Duodenal mucosa (tissue), 2 donors: Measurements from ENCODE around the gene PLD6.

Experiments used
- H3K27ac ChIP-seq: one replicate; pipeline ENCODE4 v1.7.0; 2013; ENCODE audit warnings: low read depth, low read length
- H3K27me3 ChIP-seq, 2 donors: one replicate each; pipeline ENCODE4 v1.7.0; 2013; ENCODE audit warnings: low read length in 2 of 2, control low read depth in 1 of 2; ENCODE audit not compliant: insufficient read depth in 2 of 2, control insufficient read depth in 1 of 2
- H3K36me3 ChIP-seq, 2 donors: one replicate each; pipeline ENCODE4 v1.7.0; 2013; ENCODE audit warnings: low read length in 2 of 2, control low read depth in 1 of 2; ENCODE audit not compliant: insufficient read depth in 2 of 2, control insufficient read depth in 1 of 2
- H3K4me1 ChIP-seq, 2 donors: one replicate each; pipeline ENCODE4 v1.7.0; 2013; ENCODE audit warnings: low read length in 2 of 2, control low read depth in 1 of 2; ENCODE audit not compliant: insufficient read depth in 2 of 2, control insufficient read depth in 1 of 2
- H3K4me3 ChIP-seq, 2 donors: one replicate each; pipeline ENCODE4 v1.7.0; 2013; ENCODE audit warnings: low read length in 2 of 2, low read depth in 1 of 2
- H3K9ac ChIP-seq, 2 donors: one replicate each; pipeline ENCODE4 v1.7.0; 2013; ENCODE audit warnings: low read length in 2 of 2, low read depth in 1 of 2
- H3K9me3 ChIP-seq, 2 donors: one replicate each; pipeline ENCODE4 v1.7.0; 2013; ENCODE audit warnings: low read length in 2 of 2, control low read depth in 1 of 2; ENCODE audit not compliant: control insufficient read depth in 1 of 2

Gene PLD6

GRCh38 chr17:17227608-17228520, 21.7 kb upstream of the PLD6 start:
- Histone ChIP-seq H3K4me1 (peaks cover 11 to 15% of the 10 kb centered on the region in 2 donors), H3K4me3 (no peak overlapping the region), H3K9me3 (no peaks in the 10 kb centered on the region), H3K27ac (no peak overlapping the region), H3K9ac (no peak overlapping the region), H3K27me3 (no peaks in the 10 kb centered on the region), H3K36me3 (peaks cover 51 to 96% of the 10 kb centered on the region in 2 donors)

- H3K4me3 ChIP-seq = no peak overlapping the region
- peaks cover 59 to 94% of the 10 kb centered on the region in 2 donors for H3K36me3 ChIP-seq
Measured at GRCh38 chr17:17226451-17227265, 20.5 kb upstream of the PLD6 start.

DNA sequence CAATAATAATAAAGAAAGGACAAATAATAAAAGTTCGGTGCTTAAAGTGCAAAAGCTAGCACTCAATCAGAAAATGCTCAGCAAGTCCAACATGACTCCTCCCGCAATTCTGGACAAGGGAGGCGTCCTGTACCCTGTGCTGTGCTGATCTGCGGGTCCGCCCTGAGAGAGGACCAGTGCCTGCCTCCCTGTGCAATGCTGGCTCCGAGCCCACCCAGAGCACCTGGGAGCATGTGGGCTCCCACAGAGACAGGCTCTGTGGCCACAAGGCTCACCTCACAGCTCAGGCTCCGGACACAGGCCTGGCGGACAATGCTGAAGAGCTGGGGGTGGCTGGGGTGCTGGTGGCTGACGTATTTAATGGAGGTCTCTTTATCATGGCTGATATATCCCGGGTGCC, 19.8 kb upstream of the PLD6 start:
- Histone ChIP-seq H3K36me3 (peaks cover 60 to 94% of the 10 kb centered on the region in 2 donors), H3K4me1 (no peaks in the 10 kb centered on the region), H3K9ac (no peak overlapping the region)

More at GRCh38 chr17:17226451-17227265, 20.5 kb upstream of the PLD6 start:
- Histone ChIP-seq H3K27me3 (no peaks in the 10 kb centered on the region), H3K9me3 (no peaks in the 10 kb centered on the region), H3K9ac (no peak overlapping the region), H3K27ac (no peak overlapping the region), H3K4me1 (peaks cover under 1 to 3% of the 10 kb centered on the region in 2 donors)

DNA sequence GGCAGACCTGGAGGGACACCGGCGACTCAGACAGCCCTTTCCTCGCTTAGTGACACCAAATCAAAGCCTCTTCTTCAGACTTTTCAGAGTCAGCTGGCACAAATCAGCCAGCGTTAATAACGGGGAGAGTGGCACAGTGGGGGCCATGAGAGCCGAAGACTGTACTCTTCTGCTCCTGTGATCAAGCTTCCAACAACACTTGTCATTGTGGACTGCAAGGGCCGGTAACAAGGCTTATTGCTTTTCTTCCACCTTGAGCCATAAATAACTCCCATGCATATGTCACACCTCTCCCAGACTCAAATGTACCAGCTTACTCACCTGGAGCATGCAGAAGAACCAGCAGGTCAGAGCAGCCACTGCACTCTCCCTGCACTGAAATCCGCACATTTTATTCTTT, 18.0 kb upstream of the PLD6 start:
- peaks cover 68 to 92% of the 10 kb centered on the region in 2 donors for H3K36me3 ChIP-seq
- no peaks in the 10 kb centered on the region for H3K9me3 ChIP-seq
- H3K27ac ChIP-seq = no peak overlapping the region
- no peak overlapping the region for H3K9ac ChIP-seq
- no peaks in the 10 kb centered on the region for H3K4me1 ChIP-seq
- no peaks in the 10 kb centered on the region for H3K27me3 ChIP-seq
- no peak overlapping the region for H3K4me3 ChIP-seq

More for the DNA sequence above, 19.8 kb upstream of the PLD6 start:
- H3K9me3 ChIP-seq = no peaks in the 10 kb centered on the region
- no peak overlapping the region for H3K27ac ChIP-seq
- H3K4me3 ChIP-seq = no peak overlapping the region
- no peaks in the 10 kb centered on the region for H3K27me3 ChIP-seq

- Histone ChIP-seq H3K27me3 (no peaks in the 10 kb centered on the region), H3K36me3 (peaks cover 66 to 92% of the 10 kb centered on the region in 2 donors), H3K9me3 (no peaks in the 10 kb centered on the region), H3K4me1 (no peaks in the 10 kb centered on the region), H3K9ac (no peak overlapping the region), H3K4me3 (no peak overlapping the region), H3K27ac (no peak overlapping the region)
Measured at GRCh38 chr17:17223736-17224135, 17.6 kb upstream of the PLD6 start.

- no peaks in the 10 kb centered on the region for H3K9me3 ChIP-seq
- H3K4me1 ChIP-seq = no peaks in the 10 kb centered on the region
- H3K4me3 ChIP-seq = no peak overlapping the region
- no peak overlapping the region for H3K27ac ChIP-seq
- H3K36me3 ChIP-seq = peaks cover 74 to 90% of the 10 kb centered on the region in 2 donors
- H3K27me3 ChIP-seq = no peaks in the 10 kb centered on the region
- H3K9ac ChIP-seq = no peak overlapping the region
Measured at GRCh38 chr17:17221329-17221728, 15.2 kb upstream of the PLD6 start.

DNA sequence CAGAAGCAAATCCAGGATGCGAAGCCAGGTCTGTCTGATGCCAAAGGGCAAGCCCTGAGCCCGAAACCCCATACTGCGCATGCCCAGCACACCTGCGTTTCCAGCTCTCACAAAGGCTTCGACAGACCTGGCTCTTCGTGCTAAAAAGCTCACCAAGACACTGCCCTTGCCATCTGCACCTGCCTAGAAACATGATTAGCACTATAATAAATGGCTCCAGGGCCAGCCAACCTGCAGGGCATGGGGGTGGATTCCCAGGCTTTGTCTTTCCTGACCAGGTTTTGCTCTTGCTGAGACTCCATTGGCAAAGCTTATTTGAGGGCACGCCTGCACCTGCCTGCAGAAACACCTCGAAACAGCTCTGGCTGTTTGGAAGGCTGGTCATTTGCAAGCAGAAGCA, 14.4 kb upstream of the PLD6 start:
- Histone ChIP-seq H3K4me1 (no peaks in the 10 kb centered on the region), H3K9me3 (no peaks in the 10 kb centered on the region), H3K27me3 (no peaks in the 10 kb centered on the region), H3K36me3 (peaks cover 76 to 90% of the 10 kb centered on the region in 2 donors), H3K27ac (no peak overlapping the region), H3K4me3 (no peak overlapping the region), H3K9ac (no peak overlapping the region)

- Histone ChIP-seq H3K9me3 (no peaks in the 10 kb centered on the region), H3K4me3 (no peak overlapping the region), H3K36me3 (peaks cover 71 to 88% of the 10 kb centered on the region in 2 donors), H3K27me3 (no peaks in the 10 kb centered on the region), H3K4me1 (no peaks in the 10 kb centered on the region), H3K9ac (no peak overlapping the region), H3K27ac (no peak overlapping the region)
Measured at GRCh38 chr17:17217995-17218394, 11.9 kb upstream of the PLD6 start.

DNA sequence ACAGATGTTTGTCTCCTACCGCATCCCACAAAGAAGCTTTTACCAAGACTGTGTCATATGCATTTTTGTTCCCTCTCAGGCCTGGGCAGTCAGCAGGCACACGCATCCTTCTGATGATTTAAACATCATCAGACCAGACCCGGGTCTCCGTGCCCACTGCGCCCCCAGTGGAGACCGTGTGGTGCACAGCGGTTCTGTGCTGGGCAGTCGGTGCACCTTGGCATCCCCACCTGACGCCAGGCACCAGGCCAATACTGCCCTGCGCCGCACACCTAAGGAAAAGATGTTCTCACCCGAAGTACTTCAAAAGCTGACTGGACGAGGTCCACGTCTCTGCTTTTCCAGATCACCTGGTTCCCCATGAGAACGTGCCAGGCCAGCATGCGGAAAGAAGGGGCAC, 10.6 kb upstream of the PLD6 start:
- H3K27ac ChIP-seq = no peak overlapping the region
- H3K27me3 ChIP-seq = no peaks in the 10 kb centered on the region
- peaks cover 66 to 83% of the 10 kb centered on the region in 2 donors for H3K36me3 ChIP-seq
- H3K9ac ChIP-seq = no peak overlapping the region
- H3K4me1 ChIP-seq = no peaks in the 10 kb centered on the region
- H3K4me3 ChIP-seq = no peak overlapping the region
- H3K9me3 ChIP-seq = no peaks in the 10 kb centered on the region

- H3K27me3 ChIP-seq = no peaks in the 10 kb centered on the region
- H3K4me3 ChIP-seq = no peak overlapping the region
- peaks cover 65 to 79% of the 10 kb centered on the region in 2 donors for H3K36me3 ChIP-seq
- no peak overlapping the region for H3K27ac ChIP-seq
- H3K9ac ChIP-seq = no peak overlapping the region
- H3K9me3 ChIP-seq = no peaks in the 10 kb centered on the region
- H3K4me1 ChIP-seq = no peaks in the 10 kb centered on the region
Measured at GRCh38 chr17:17216236-17216635, 10.1 kb upstream of the PLD6 start.
